GM18508 (cell line): ENCODE results near the gene TSHZ3.

Experiments used
- ATAC-seq: cut with Tn5 transposase; IDR thresholded peaks from one replicate; pipeline ENCODE4 v1.9.1; 2021; ENCODE audit warnings: moderate number of reproducible peaks; ENCODE audit not compliant: insufficient read depth, unreplicated experiment

TSHZ3 gene

GRCh38 chr19:31355665-31356289 lies 6.5 kb upstream of the TSHZ3 start:
- ATAC-seq, result no peak

GRCh38 chr19:31354799-31355664 lies 5.8 kb upstream of the TSHZ3 start:
- no peak for ATAC-seq

GRCh38 chr19:31354316-31354715 lies 5.1 kb upstream of the TSHZ3 start:
- ATAC-seq, result no peak

GRCh38 chr19:31353833-31354232 lies 4.6 kb upstream of the TSHZ3 start:
- ATAC-seq, result no peak

GRCh38 chr19:31352782-31353651 lies 3.8 kb upstream of the TSHZ3 start:
- no peak for ATAC-seq

GRCh38 chr19:31352296-31352781 lies 3.1 kb upstream of the TSHZ3 start:
- no peak for ATAC-seq

GRCh38 chr19:31351855-31352195 lies 2.6 kb upstream of the TSHZ3 start:
- no peak for ATAC-seq

- ATAC-seq, result no peak
Observed at GRCh38 chr19:31351056-31351854, 2.0 kb upstream of the TSHZ3 start.

- no peak for ATAC-seq
Observed at GRCh38 chr19:31350693-31351055, 1.4 kb upstream of the TSHZ3 start.

- ATAC-seq, result no peak
Observed at GRCh38 chr19:31350033-31350692, 927 bp upstream of the TSHZ3 start.

GRCh38 chr19:31348481-31349159 lies 616 bp downstream of the TSHZ3 start:
- ATAC-seq, result no peak

- no peak for ATAC-seq
Observed at GRCh38 chr19:31347828-31348392, 1.3 kb downstream of the TSHZ3 start.

GRCh38 chr19:31347354-31347753 lies 1.9 kb downstream of the TSHZ3 start:
- ATAC-seq, result no peak

- ATAC-seq, result no peak
Observed at GRCh38 chr19:31346184-31347059, 2.8 kb downstream of the TSHZ3 start.

GRCh38 chr19:31344403-31344802 lies 4.8 kb downstream of the TSHZ3 start:
- ATAC-seq, result no peak

- no peak for ATAC-seq
Observed at GRCh38 chr19:31342926-31343325, 6.3 kb downstream of the TSHZ3 start.

GRCh38 chr19:31340042-31341025 lies 8.9 kb downstream of the TSHZ3 start:
- ATAC-seq, result no peak
